SK-N-MC (cell line): ENCODE measurements around the gene FOXL2.
A peak's percentile ranks its signal among the peaks of the same experiment; 100 is the strongest.

Source experiments
- DNase-seq: peaks from one replicate; pipeline ENCODE4 v3.0.0-alpha.2; 2011; ENCODE audit warnings: low read depth, low spot score
- H3K27ac ChIP-seq: fragments of 200-600 bp; sonication (generic); 2 replicates; pipeline ENCODE4 v1.5.1; 2016; ENCODE audit warnings: mixed run types
- H3K36me3 ChIP-seq: fragments of 200-600 bp; sonication (generic); 2 replicates; pipeline ENCODE4 v1.6.1; 2017; ENCODE audit warnings: antibody characterized with exemption, low read length, mixed read lengths; ENCODE audit not compliant: insufficient read depth
- H3K4me3 ChIP-seq: fragments of 200-600 bp; sonication (generic); 2 replicates; pipeline ENCODE4 v1.5.1; 2016
- H3K9ac ChIP-seq: fragments of 200-600 bp; sonication (generic); 2 replicates; pipeline ENCODE4 v1.8.0; 2017; ENCODE audit warnings: mixed run types, mixed read lengths; ENCODE audit not compliant: insufficient read length
- H3K9me3 ChIP-seq: fragments of 200-600 bp; sonication (generic); 2 replicates; pipeline ENCODE4 v1.6.1; 2017; ENCODE audit warnings: low read depth, mild to moderate bottlenecking, antibody characterized with exemption, low read length, moderate library complexity, mixed read lengths
- EZH2 ChIP-seq: fragments of 200-600 bp; sonication (generic); IDR thresholded peaks from one replicate; pipeline ENCODE4 v1.6.1; 2017; ENCODE audit warnings: antibody characterized with exemption
- FOXP2 ChIP-seq: optimal IDR thresholded peaks from 2 replicates; pipeline ENCODE3; 2011; ENCODE audit warnings: mild to moderate bottlenecking, moderate library complexity; ENCODE audit not compliant: insufficient read depth; ENCODE audit errors: extremely low read length, control extremely low read depth
- POLR2AphosphoS5 ChIP-seq: IDR thresholded peaks from 2 replicates; pipeline ENCODE4 v1.6.1; 2012; ENCODE audit warnings: mild to moderate bottlenecking, low read depth, low read length, borderline replicate concordance

The FOXL2 gene

GRCh38 chr3:138948371-138949001 lies 1.5 kb upstream of the FOXL2 start:
- TF ChIP-seq EZH2 = no peak
- no peak for TF ChIP-seq POLR2AphosphoS5
- no peak for TF ChIP-seq FOXP2
- H3K9ac ChIP-seq = no peak overlapping the region
- DNase-seq = no peak
- no peaks in the 10 kb centered on the region for H3K9me3 ChIP-seq
- no peaks in the 10 kb centered on the region for H3K36me3 ChIP-seq
- H3K4me3 ChIP-seq = no peak overlapping the region
- no peak overlapping the region for H3K27ac ChIP-seq

GRCh38 chr3:138947495-138948121 lies 671 bp upstream of the FOXL2 start:
- DNase-seq = no peak
- Histone ChIP-seq H3K36me3 (no peaks in the 10 kb centered on the region), H3K4me3 (no peak overlapping the region), H3K9ac (no peak overlapping the region), H3K9me3 (no peaks in the 10 kb centered on the region), H3K27ac (no peak overlapping the region)
- TF ChIP-seq POLR2AphosphoS5 = no peak

- Histone ChIP-seq H3K9ac (no peak overlapping the region), H3K4me3 (peak overlapping the region; percentile 58), H3K27ac (no peak overlapping the region), H3K36me3 (no peaks in the 10 kb centered on the region), H3K9me3 (no peaks in the 10 kb centered on the region)
- DNase-seq = no peak
- TF ChIP-seq POLR2AphosphoS5 = no peak
- TF ChIP-seq EZH2 = peak; percentile 100
These were observed 951 bp downstream of the FOXL2 start for GRCh38 chr3:138945709-138946662.

GRCh38 chr3:138944929-138945708 lies 1.8 kb downstream of the FOXL2 start:
- H3K36me3 ChIP-seq = no peaks in the 10 kb centered on the region
- TF ChIP-seq POLR2AphosphoS5 = no peak
- TF ChIP-seq EZH2 = peak; percentile 100
- peak overlapping the region; percentile 71 for H3K4me3 ChIP-seq
- no peak overlapping the region for H3K9ac ChIP-seq
- no peak overlapping the region for H3K27ac ChIP-seq
- no peaks in the 10 kb centered on the region for H3K9me3 ChIP-seq
- DNase-seq = no peak

DNA sequence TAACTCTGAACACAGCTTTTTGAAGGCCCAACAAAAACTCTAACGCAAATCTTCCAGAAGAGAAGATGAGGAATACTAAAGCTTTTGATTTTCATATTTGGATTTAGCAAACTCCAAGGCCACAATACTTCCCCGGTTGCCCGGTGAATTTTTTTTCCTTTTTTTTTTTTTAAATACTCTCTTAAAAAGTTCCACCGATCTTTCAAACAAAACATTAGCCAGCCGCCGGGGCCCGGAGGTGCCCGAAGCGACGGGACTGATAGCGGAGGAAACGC lies 2.3 kb downstream of the FOXL2 start:
- Histone ChIP-seq H3K9me3 (no peaks in the 10 kb centered on the region), H3K9ac (no peak overlapping the region), H3K27ac (no peak overlapping the region), H3K4me3 (peak overlapping the region; percentile 71), H3K36me3 (no peaks in the 10 kb centered on the region)
- DNase-seq = no peak
- TF ChIP-seq POLR2AphosphoS5 (no peak), FOXP2 (no peak), EZH2 (no peak)

GRCh38 chr3:138943724-138944653 lies 2.9 kb downstream of the FOXL2 start:
- DNase-seq = no peak

GRCh38 chr3:138942861-138943623 lies 3.9 kb downstream of the FOXL2 start:
- TF ChIP-seq EZH2 (no peak), FOXP2 (no peak), POLR2AphosphoS5 (no peak)
- Histone ChIP-seq H3K36me3 (no peaks in the 10 kb centered on the region), H3K9me3 (no peaks in the 10 kb centered on the region), H3K9ac (no peak overlapping the region), H3K4me3 (no peak overlapping the region), H3K27ac (no peak overlapping the region)
- DNase-seq = no peak

More at GRCh38 chr3:138943724-138944653, 2.9 kb downstream of the FOXL2 start:
- no peak overlapping the region for H3K27ac ChIP-seq
- TF ChIP-seq POLR2AphosphoS5 = no peak
- TF ChIP-seq EZH2 = no peak
- TF ChIP-seq FOXP2 = no peak
- H3K9ac ChIP-seq = no peak overlapping the region
- H3K9me3 ChIP-seq = no peaks in the 10 kb centered on the region
- peak overlapping the region; percentile 71 for H3K4me3 ChIP-seq
- no peaks in the 10 kb centered on the region for H3K36me3 ChIP-seq
